ENCODE results near the gene TNIP3.

Gene TNIP3

DNA sequence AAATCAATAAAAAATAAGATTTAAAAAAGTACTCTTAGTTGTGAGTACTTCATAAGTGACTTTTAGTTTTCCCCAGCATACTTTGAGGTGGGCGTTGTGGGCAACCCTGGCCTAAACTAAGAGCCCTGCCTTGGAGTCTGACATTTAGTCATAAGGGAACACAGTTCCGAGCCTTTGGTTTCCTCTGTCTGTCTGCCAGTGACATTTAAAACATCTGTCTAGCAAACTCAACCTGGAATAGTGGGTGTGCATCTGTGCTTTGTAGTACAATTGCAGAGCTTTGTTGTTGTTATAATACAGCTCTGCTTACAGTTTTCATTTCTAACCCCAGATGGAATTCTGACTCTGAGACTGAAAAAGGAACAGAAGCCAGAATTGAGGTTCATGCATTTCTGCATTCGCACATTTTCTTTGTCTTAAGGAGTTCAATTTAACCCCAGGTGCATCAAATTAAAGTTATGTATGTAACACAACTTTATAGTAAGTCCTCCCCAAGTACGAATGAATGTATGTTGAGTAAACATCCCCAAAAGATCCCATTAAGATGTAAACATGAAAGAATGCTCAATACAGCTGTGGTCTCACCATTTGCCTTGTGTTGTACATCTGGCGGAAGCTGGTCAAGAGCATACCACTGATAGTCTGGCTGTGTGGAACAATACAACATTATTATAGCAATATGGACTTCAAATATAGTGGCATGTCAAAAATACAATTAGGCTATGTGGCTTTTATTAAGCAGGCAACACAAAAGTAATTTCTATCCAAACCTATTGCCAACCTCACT lies 25.9 kb downstream of the TNIP3 start:
- peak; percentile 37 for DNase-seq (ENCODE audit: low read depth)

- DNase-seq (ENCODE audit: low read depth), result no peak
Observed at GRCh38 chr4:121130326-121130660, 33.8 kb downstream of the TNIP3 start.

- no peak for DNase-seq (ENCODE audit: low read depth)
Observed at GRCh38 chr4:121129606-121130325, 34.4 kb downstream of the TNIP3 start.

DNA sequence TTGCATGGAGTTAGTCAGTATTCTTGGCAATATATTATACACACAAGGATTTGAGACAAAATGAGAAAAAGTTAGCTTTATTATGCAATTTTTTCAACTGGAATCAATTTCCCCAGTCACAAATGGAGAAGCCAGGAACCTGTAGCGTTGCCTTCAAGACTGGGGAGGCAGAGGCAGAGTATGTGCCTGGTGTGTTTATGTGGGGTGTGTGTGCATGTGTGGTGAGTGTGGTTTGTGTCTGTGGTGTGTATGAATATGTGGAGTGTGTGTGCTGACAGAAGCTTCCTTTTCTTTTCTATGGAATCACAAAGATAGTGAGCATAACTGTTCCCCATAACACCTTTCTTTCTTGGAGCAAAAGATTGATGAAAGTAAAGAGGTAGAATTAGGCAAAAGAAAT lies 37.0 kb downstream of the TNIP3 start:
- DNase-seq (ENCODE audit: low read depth), result no peak

DNA sequence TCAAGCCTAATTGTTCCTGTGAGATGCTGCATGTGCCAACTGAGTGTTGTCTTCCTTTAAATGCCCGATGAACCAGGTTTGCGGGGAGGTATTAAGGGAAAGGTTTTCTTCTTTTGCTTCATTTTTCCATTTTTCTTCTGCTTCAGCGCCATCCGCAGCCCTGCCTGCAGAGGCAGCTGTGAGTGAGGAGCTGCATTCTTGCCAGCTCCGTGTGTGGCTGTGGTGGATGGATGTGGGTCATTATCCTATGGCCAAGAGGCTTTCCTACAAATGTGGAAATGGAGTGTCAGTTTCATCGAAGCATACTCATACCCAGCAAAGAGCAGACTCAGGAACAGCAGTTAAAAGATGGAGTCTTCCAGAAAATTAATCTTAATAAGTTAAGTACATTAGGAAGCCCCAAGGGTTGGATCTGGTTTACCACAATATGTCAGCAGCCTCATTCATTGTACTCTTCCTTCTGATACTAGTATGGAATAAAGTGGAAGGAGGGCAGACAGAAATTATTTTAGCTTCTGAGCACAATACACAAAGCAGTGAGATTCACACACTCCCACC lies 37.6 kb downstream of the TNIP3 start:
- DNase-seq (ENCODE audit: low read depth), result no peak

DNA sequence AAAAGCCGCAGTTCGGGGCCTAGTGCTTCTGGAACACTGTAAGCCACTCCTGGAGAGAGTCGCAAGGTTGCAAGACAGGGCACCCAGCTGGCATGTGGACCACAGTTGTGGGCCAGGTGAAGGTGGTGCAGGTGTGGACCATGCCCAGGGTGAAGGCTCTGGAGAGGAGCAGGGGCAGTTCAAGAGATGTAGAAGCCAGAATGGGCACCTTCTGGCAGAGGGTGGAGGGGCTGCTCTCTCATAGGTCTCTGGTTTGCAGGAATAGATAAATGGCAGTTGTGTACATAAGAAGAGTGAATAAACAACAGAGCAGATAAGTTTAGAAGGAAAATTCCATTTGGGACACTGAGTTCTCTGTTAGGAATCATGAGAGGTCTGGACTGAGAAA lies 38.6 kb downstream of the TNIP3 start:
- no peak for DNase-seq (ENCODE audit: low read depth)

DNA sequence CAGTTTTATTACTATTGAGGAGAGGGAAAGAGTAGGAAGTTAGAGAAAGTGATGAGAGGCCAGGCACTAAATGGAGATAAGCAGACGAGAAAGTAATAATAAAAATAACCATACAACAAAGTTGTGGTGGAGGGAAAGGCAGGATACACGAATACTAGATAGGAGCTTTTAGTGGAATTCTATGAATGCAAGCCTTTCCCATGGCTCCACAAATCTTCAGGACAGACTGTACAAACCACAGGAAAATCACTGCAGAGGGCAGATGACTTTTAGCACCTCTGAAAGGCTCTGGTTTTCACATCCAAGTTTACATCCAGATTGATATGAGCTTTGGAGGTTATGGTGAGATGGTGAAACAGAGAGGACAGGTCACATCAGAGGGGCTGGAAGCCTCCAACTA lies 41.5 kb downstream of the TNIP3 start:
- no peak for DNase-seq (ENCODE audit: low read depth)

DNA sequence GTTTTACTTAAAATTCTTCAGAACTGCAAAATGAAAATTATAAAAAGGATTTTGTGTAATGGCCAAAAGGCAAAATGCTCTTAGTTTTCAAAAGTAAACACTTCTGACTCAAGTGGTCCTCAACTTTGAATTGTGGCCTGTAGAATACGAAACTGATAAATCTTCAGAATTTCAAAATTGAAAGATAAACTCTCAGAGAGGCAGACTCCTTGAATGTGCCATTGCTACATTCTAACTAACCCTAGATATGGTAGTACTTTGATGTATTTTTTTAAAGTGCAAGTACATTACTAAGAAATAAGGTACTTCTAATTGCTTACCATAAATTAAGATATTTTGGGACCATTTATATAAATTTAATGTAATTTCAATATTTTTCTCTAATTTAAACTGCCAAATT lies 44.4 kb downstream of the TNIP3 start:
- no peak for DNase-seq (ENCODE audit: low read depth)

- no peak for DNase-seq (ENCODE audit: low read depth)
Observed at GRCh38 chr4:121118344-121118743, 45.8 kb downstream of the TNIP3 start.

DNA sequence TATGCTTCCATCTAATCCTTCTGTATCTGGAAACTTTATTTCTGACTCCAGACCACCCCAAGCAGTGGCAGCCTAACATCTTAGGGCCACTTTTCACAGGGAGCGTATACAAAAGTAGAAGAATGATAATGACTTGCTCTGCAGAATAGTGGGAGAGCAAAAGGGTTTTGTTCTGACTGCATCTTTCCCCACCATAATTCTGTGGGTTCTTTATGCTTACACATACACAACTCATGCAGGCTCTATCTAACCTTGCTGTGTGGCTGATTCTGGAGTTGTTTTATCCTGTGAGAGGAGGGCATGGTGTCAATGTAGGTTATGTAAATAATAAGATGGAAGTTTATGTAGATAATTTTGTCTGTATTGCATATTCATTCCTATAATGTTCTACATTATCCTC lies 49.4 kb downstream of the TNIP3 start:
- no peak for DNase-seq (ENCODE audit: low read depth)

DNA sequence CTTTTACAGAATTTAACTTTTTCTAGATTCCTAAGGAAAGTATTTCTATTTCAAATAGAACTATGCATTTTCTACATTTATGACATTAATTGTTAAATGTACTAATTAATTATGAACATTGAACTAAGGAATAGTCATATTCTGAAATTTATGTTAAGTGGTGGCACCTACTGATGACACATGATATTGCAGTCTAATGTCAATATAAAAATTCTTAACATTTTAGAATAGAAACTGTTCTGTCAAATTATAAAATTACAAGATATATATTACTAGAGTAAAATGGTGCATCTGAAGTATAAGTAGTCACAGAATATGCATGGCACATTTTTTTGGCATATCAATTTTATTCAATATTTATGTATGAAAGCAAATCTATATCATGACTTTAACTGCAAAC lies 51.6 kb downstream of the TNIP3 start:
- no peak for DNase-seq (ENCODE audit: low read depth)

GRCh38 chr4:121108557-121108956 lies 55.6 kb downstream of the TNIP3 start:
- DNase-seq (ENCODE audit: low read depth), result no peak

DNA sequence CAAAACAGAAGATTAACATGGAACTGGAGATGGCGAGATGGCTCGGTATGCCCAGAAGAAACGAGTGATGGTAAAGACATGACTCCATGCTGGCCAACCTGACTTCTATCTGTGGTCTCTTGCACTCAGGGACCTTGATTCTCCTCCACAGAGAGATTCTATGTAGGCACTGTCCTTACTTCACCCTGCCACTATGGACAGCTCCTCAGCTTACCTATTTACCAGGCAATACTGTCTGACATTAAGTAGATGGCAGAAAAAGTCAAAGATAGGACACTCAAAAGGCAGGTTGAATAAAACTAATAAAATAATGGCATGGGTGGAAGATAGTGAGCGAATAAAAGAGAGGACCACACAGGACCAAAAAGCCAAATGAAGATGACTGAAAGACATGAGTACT lies 56.6 kb downstream of the TNIP3 start:
- no peak for DNase-seq (ENCODE audit: low read depth)

DNA sequence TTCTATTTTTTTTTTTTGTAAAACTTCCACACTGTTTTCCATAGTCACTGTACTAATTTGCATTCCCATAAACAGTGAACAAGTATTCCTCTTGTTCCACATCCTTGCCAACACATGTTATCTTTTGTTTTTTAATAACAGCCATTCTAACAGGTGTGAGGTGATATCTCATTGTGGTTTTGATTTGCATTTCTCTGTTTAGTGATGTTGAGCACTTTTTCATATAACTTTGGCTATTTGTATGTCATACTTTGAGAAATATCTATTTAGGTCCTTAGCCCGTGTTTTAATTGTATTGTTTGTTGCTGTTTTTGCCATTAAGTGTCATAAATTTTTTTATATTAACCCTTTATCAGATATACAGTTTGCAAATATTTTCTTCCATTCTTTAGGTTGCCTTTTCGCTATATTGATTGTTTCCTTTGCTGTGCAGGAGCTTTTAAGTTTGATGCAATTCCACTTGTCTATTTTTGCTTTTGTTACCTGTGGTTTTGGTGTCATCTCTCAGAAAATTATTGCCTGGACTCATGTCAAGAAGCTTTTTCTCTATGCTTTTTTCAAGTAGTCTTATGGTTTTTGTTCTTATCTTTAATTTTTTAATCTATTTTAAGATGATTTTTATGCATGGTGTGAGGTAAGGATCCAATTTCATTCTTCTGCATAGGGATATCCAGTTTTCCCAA lies 63.9 kb downstream of the TNIP3 start:
- no peak for DNase-seq (ENCODE audit: low read depth)

- DNase-seq (ENCODE audit: low read depth), result no peak
Observed at GRCh38 chr4:121098266-121098665, 65.9 kb downstream of the TNIP3 start.

GRCh38 chr4:121096629-121097028 lies 67.5 kb downstream of the TNIP3 start:
- DNase-seq (ENCODE audit: low read depth), result no peak

GRCh38 chr4:121096191-121096590 lies 67.9 kb downstream of the TNIP3 start:
- no peak for DNase-seq (ENCODE audit: low read depth)

GRCh38 chr4:121094297-121094966 lies 69.7 kb downstream of the TNIP3 start:
- no peak for DNase-seq (ENCODE audit: low read depth)

GRCh38 chr4:121093261-121093660 lies 70.9 kb downstream of the TNIP3 start:
- DNase-seq (ENCODE audit: low read depth), result no peak

- DNase-seq (ENCODE audit: low read depth), result no peak
Observed at GRCh38 chr4:121091941-121092340, 72.2 kb downstream of the TNIP3 start.

DNA sequence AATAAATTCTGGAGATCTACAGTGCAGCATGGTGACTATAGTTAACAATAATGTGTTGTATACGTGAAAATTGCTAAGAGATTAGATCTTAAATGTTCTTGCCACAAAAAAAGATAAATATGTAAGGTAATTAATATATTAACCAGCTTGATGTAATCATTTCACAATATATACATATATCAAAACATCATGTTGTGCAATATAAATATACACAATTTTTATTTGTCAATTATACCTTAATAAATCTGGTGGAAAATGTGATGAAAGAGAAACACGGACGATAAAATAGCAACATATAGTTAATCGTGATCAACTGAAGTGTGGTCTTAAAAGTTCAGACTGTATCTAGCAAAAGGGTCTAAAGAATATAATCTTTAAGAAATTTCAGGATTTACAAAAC lies 75.3 kb downstream of the TNIP3 start:
- DNase-seq (ENCODE audit: low read depth), result no peak
